Panc1 (cell line): ENCODE results near the gene DCDC2. TPM values are rescaled to one million over a fixed set of nuclear protein-coding genes. Genes with fewer than 3 reads are reported as not detected.

Source experiments
- ATAC-seq: fragments of 200-7000 bp; cut with Tn5 transposase; 2 replicates; pipeline ENCODE4 v1.9.1; 2020; ENCODE audit warnings: mild to moderate bottlenecking, moderate library complexity
- BruUV-seq: library from RNA; stranded (reverse); fragments of 400-500 nt; replicated peaks from 2 replicates; lab custom pipeline; 2021; lab: Mats Ljungman, UMichigan
- CTCF ChIA-PET: fragments of 300-600 bp; sonication (Branson Sonifier 250); formaldehyde crosslinking; loops from one replicate; lab custom pipeline; 2022; ENCODE audit warnings: antibody characterized with exemption; lab: Charles Lee
- POLR2A ChIA-PET: fragments of 300-600 bp; sonication (Branson Sonifier 250); formaldehyde crosslinking; loops from one replicate; lab custom pipeline; 2022; ENCODE audit warnings: antibody characterized with exemption; lab: Charles Lee
- DNase-seq: peaks from one replicate; pipeline ENCODE4 v3.0.0-alpha.2; 2010; ENCODE audit warnings: low read depth, low spot score
- H3K27ac ChIP-seq: 2 replicates; pipeline ENCODE4 v1.5.1; 2011; ENCODE audit warnings: mild to moderate bottlenecking, low read length, inconsistent platforms
- H3K27me3 ChIP-seq: fragments of 200-500 bp; sonication (Bioruptor generic); 2 replicates; pipeline ENCODE4 v1.6.0; 2014; ENCODE audit warnings: low read length, inconsistent platforms; ENCODE audit not compliant: control insufficient read depth, insufficient read depth
- H3K36me3 ChIP-seq: fragments of 200-500 bp; sonication (Bioruptor generic); 2 replicates; pipeline ENCODE4 v1.5.1; 2014; ENCODE audit warnings: inconsistent platforms, mild to moderate bottlenecking, low read length, moderate library complexity; ENCODE audit not compliant: control insufficient read depth, insufficient read depth
- H3K4me1 ChIP-seq: 2 replicates; pipeline ENCODE4 v1.5.1; 2011; ENCODE audit warnings: inconsistent platforms, mild to moderate bottlenecking, low read length, moderate library complexity; ENCODE audit not compliant: control insufficient read depth, insufficient read depth
- H3K4me3 ChIP-seq, 2 experiments: 2 replicates each; pipeline ENCODE4 v1.5.1; 2011 to 2012; ENCODE audit warnings: low read depth in 2 of 2, low read length in 2 of 2, mild to moderate bottlenecking in 2 of 2, inconsistent platforms in 1 of 2, moderate library complexity in 1 of 2
- H3K9me3 ChIP-seq: fragments of 200-500 bp; sonication (Bioruptor generic); 2 replicates; pipeline ENCODE4 v1.5.1; 2014; ENCODE audit warnings: low read depth, mild to moderate bottlenecking, inconsistent platforms, low read length, moderate library complexity; ENCODE audit not compliant: control insufficient read depth, insufficient read depth
- CTCF ChIP-seq: fragments of 450-650 bp; IDR thresholded peaks from 2 replicates; pipeline ENCODE4 v1.5.1; 2017; ENCODE audit warnings: mild to moderate bottlenecking
- POLR2AphosphoS5 ChIP-seq: IDR thresholded peaks from 2 replicates; pipeline ENCODE4 v1.6.1; 2012; ENCODE audit warnings: mild to moderate bottlenecking, low read depth, low read length, moderate library complexity
- REST ChIP-seq, 2 experiments: IDR thresholded peaks; 2 replicates each; pipeline ENCODE4 v1.6.1; 2011 to 2012; ENCODE audit warnings: low read depth in 2 of 2, control low read depth in 1 of 2, low read length in 1 of 2, mild to moderate bottlenecking in 1 of 2, moderate library complexity in 1 of 2; ENCODE audit not compliant: insufficient read depth in 1 of 2
- SIN3A ChIP-seq: IDR thresholded peaks from 2 replicates; pipeline ENCODE4 v1.6.1; 2012; ENCODE audit warnings: low read depth, mild to moderate bottlenecking, low read length, moderate library complexity, borderline replicate concordance; ENCODE audit not compliant: insufficient read depth
- TCF7L2 ChIP-seq: IDR thresholded peaks from 2 replicates; pipeline ENCODE4 v1.6.1; 2011; ENCODE audit warnings: mild to moderate bottlenecking, low read depth, low read length, inconsistent platforms
- in situ Hi-C: cut with HindIII; loops from 2 replicates; pipeline ENCODE4 v1.10.0; 2016; ENCODE audit warnings: low sequenced_read_pairs, low pct_unique_long_range_greater_than_20kb
- intact Hi-C: fragments of 100-400 bp; cut with micrococcal nuclease; formaldehyde crosslinking; loops from one replicate; pipeline ENCODE4 v1.10.0; 2022; ENCODE audit not compliant: unreplicated experiment
- total RNA-seq: library from RNA; stranded (reverse); gene quantifications from one replicate; pipeline ENCODE4 v1.2.1, GENCODE V29; 2021; ENCODE audit not compliant: unreplicated experiment

DCDC2 gene
- total RNA-seq, 1 experiment from 2014 or later, result 0.15 TPM

DNA sequence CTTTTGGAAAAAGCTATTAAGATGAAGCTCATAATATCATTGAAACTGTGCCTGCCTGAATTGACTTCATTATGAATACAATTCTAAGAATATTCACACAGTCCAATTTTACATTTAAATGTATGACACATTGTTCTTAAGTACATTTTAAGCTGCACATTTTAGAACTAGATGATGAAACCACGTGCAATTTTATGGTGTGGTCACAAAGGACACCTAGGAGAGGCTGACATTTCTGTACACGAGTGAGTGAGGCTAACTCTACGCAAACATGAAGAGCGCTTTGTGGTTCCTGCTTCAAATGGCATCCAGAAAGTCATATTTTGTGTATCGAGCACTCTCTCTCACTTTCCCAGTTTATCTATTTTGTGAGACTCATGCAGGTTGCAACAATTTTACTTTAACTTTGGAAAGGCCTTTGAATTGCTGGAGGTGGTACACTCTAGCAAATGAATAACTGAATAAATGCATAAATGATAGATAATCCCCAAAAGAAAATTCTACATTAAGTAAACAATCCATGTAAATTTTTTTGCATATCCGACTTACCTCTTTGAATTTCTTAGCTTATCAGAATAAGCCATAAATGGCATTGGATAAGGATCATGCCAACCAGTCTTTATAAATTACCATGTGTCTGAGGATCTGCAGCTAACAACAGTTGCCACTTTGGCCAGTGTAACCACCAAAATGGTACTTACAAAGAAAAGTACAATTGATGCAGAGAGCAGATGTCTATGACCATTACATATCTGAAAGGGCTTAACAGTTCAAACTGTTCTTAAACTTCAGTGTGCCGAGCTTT lies 134.5 kb downstream of the DCDC2 start:
- no peaks in the 10 kb centered on the region for H3K4me1 ChIP-seq
- no peaks in the 10 kb centered on the region for H3K36me3 ChIP-seq
- POLR2A ChIA-PET, result no interaction called here
- H3K9me3 ChIP-seq, result no peaks in the 10 kb centered on the region
- no TSS peak for BruUV-seq
- DNase-seq (no peak), ATAC-seq (no peak)
- no peak overlapping the region for H3K4me3 ChIP-seq
- in situ Hi-C loops, result no loop called here
- intact Hi-C loops, result no loop called here
- H3K27ac ChIP-seq, result no peak overlapping the region
- CTCF ChIA-PET, result no interaction called here
- TF ChIP-seq POLR2AphosphoS5, result no peak
- H3K27me3 ChIP-seq, result peaks cover 12% of the 10 kb centered on the region

- DNase-seq (no peak), ATAC-seq (no peak)
- H3K4me3 ChIP-seq, result no peak overlapping the region
- no peak for TF ChIP-seq CTCF
- TF ChIP-seq SIN3A, result no peak
- TF ChIP-seq TCF7L2, result no peak
- TF ChIP-seq REST (IDR thresholded peaks at IDR 0.05; ENCODE audit: insufficient read depth in 1 of 2, low read depth in 2 of 2, low read length in 1 of 2), result no peak
- TF ChIP-seq POLR2AphosphoS5, result no peak
- intact Hi-C loops, result no loop called here
- CTCF ChIA-PET, result no interaction called here
- H3K27ac ChIP-seq, result no peak overlapping the region
- no peaks in the 10 kb centered on the region for H3K27me3 ChIP-seq
- no peaks in the 10 kb centered on the region for H3K36me3 ChIP-seq
- POLR2A ChIA-PET, result no interaction called here
- no peaks in the 10 kb centered on the region for H3K9me3 ChIP-seq
- no peaks in the 10 kb centered on the region for H3K4me1 ChIP-seq
- in situ Hi-C loops, result no loop called here
- no TSS peak for BruUV-seq
Observed at GRCh38 chr6:24219670-24220069, 138.2 kb downstream of the DCDC2 start.

- Histone ChIP-seq H3K27ac (no peak overlapping the region), H3K9me3 (no peaks in the 10 kb centered on the region), H3K27me3 (no peaks in the 10 kb centered on the region; the same call in 1 of the 2 replicates), H3K36me3 (no peaks in the 10 kb centered on the region), H3K4me1 (no peaks in the 10 kb centered on the region), H3K4me3 (no peak overlapping the region)
- TF ChIP-seq CTCF (no peak), SIN3A (no peak), POLR2AphosphoS5 (no peak), TCF7L2 (no peak), REST (IDR thresholded peaks at IDR 0.05; ENCODE audit: insufficient read depth in 1 of 2, low read depth in 2 of 2, low read length in 1 of 2) (no peak)
- ChIA-PET POLR2A (no interaction called here), CTCF (no interaction called here)
- BruUV-seq, result no TSS peak
- in situ Hi-C loops (no loop called here), intact Hi-C loops (no loop called here)
- ATAC-seq (no peak), DNase-seq (no peak)
Observed at GRCh38 chr6:24214984-24215383, 142.9 kb downstream of the DCDC2 start.
